NB4 (cell line): Measurements from ENCODE around the gene NOVA1.

ENCODE experiments used
- DNase-seq: peaks from one replicate; pipeline ENCODE4 v3.0.0; 2010; ENCODE audit warnings: low read depth
- H3K4me3 ChIP-seq: one replicate; pipeline ENCODE4 v1.5.1; 2011; ENCODE audit warnings: mild to moderate bottlenecking, low read depth, low read length, moderate library complexity
- CTCF ChIP-seq: IDR thresholded peaks from one replicate; pipeline ENCODE4 v1.5.1; 2012; ENCODE audit warnings: low read depth, low read length
- MAX ChIP-seq: IDR thresholded peaks from 2 replicates; pipeline ENCODE4 v1.6.1; 2011; ENCODE audit warnings: low read depth, low read length
- MYC ChIP-seq: IDR thresholded peaks from 2 replicates; pipeline ENCODE4 v1.6.1; 2011; ENCODE audit warnings: low read depth, low read length
- POLR2A ChIP-seq: IDR thresholded peaks from 2 replicates; pipeline ENCODE4 v1.6.1; 2011; ENCODE audit warnings: mild to moderate bottlenecking; ENCODE audit not compliant: insufficient read length; ENCODE audit errors: extremely low read depth

The NOVA1 gene

GRCh38 chr14:26402126-26402525, 195.7 kb downstream of the NOVA1 start:
- DNase-seq = no peak
- TF ChIP-seq CTCF (no peak), POLR2A (no peak), MYC (no peak), MAX (no peak)

GRCh38 chr14:26401179-26401968, 196.5 kb downstream of the NOVA1 start:
- no peak for DNase-seq
- TF ChIP-seq MAX = no peak
- no peak for TF ChIP-seq MYC
- TF ChIP-seq CTCF = no peak
- no peak for TF ChIP-seq POLR2A

More at GRCh38 chr14:26402126-26402525, 195.7 kb downstream of the NOVA1 start:
- H3K4me3 ChIP-seq = no peak overlapping the region

GRCh38 chr14:26400373-26400772, 197.5 kb downstream of the NOVA1 start:
- no peak for DNase-seq
- TF ChIP-seq MAX = no peak
- TF ChIP-seq MYC = no peak
- no peak for TF ChIP-seq CTCF
- TF ChIP-seq POLR2A = no peak
- H3K4me3 ChIP-seq = no peak overlapping the region

More at GRCh38 chr14:26401179-26401968, 196.5 kb downstream of the NOVA1 start:
- H3K4me3 ChIP-seq = no peak overlapping the region

GRCh38 chr14:26398616-26399015, 199.2 kb downstream of the NOVA1 start:
- DNase-seq = no peak
- TF ChIP-seq MYC (no peak), MAX (no peak), CTCF (no peak), POLR2A (no peak)
- no peak overlapping the region for H3K4me3 ChIP-seq
